GM12892 (cell line): Measurements from ENCODE around the gene LMAN1L.

Experiments used
- POLR2A ChIP-seq: IDR thresholded peaks from 2 replicates; pipeline ENCODE4 v1.6.1; 2011; ENCODE audit warnings: low read depth, low read length, control low read depth
- POLR2AphosphoS5 ChIP-seq: IDR thresholded peaks from 2 replicates; pipeline ENCODE4 v1.6.1; 2011; ENCODE audit warnings: low read depth, low read length, control low read depth

- TF ChIP-seq POLR2A (peak; percentile 49; the same call in 1 of the 2 replicates), POLR2AphosphoS5 (0 out of 2 replicates have a peak, but pooled peaks have one; percentile 22)
Observed at GRCh38 chr15:74780523-74781430, 31.9 kb upstream of the LMAN1L start.
